HG02885 (cell line): ENCODE measurements around the gene SPATA17.

ENCODE experiments used
- ATAC-seq: cut with Tn5 transposase; IDR thresholded peaks from one replicate; pipeline ENCODE4 v1.9.1; 2021; ENCODE audit warnings: mild to moderate bottlenecking; ENCODE audit not compliant: unreplicated experiment, poor library complexity

SPATA17 gene

DNA sequence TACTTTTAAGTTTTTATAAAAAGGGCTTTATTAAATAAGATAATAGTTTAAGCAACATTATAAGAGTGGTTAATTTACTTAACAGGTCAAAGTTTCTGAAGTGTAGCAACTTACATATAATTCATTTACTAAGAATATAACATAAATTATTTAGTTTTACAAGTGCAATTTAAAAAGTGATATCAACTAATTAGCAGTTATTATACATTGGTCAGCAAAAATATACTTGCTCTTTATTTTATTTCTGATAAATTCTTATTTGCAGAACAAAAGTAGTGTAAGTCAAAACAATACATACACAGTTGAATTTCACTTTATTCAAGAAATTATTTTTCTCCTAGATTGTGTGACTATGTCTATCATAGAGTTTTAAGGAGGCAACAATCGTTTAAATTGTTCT, 215.6 kb downstream of the SPATA17 start:
- no peak for ATAC-seq

DNA sequence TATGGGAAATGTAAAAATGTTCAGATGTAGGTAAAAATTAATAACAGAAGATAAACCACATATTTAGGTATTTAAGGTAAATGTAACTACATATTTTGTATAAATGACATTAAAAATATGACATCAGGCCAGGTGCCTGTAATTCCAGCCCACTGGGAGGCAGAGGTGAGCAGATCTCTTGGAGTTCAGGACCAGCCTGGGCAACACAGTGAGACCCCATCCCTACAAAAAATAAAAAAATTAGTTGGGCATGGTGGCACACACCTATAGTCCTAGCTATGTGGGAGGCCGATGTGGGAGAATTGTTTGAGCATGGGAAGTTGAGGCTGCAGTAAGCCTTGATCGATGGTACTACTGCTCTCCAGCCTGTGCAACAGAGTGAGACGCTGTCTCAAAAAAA, 216.5 kb downstream of the SPATA17 start:
- ATAC-seq, result no peak

DNA sequence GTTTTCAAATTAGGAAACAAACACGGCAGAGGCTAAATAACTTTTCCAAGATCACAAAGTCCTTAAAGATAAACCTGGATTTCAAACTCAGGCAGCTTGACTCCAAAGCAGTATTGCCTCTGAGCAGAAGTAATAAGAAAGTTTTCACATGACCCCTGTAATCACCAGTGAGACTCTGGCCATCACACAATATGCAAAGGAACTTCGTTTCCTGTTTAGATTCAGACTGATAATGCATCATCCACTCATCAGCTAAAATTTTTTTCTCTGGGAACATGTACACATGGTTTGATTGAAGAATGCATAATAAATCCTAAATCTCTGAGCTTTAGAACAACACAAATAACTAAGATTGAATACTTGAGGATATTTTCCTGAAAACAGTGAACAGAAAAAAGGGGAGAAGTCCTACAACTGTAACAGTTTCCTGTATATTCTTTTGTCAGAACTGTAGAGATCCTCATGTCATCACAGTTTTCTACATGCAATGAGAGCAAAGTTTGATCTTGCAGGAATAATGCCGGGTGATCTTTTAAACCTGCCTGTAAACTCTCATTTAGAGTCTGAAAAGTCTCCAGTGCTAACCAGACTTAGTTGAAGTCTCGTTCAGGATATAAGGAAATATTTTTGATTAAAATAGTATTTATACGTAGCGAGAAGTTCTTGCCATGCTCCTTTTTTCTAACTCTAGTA, 225.3 kb downstream of the SPATA17 start:
- no peak for ATAC-seq

DNA sequence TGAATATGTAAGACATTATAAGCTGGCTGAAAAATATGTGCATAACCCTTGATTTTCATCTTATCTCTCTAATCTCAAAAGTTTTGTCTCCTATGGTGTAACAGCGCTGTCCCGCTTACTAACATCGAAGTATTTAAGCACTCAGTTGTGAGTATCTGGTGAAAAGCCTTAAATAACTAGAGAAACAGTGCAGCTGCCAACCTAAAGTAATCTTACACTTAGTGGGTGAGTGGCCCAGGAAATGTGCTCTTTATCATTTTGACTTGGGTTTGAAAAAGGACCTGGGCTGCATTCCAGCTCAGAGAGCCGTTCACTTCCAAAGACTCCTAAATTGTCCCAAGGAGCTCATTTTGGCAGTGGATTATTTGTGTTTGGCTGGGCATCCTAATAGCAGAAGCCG, 225.9 kb downstream of the SPATA17 start:
- ATAC-seq, result no peak

DNA sequence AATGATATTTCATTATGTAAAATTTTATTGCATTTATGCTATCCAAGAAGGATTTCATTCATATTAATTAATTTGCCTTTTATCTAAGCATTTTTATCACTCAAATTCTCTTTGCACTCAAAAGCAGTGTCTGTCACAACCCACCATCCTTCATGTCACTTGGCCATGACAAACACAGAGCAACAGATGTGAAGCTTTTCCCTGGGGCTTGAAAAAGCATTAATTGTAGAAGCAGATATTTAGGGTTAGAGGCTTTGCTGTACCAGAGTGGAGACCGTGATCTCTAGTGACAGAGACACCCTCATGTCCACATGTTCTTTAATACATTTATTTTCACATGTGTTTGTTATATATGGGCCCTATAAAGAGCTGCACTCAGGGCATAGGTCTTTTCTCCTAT, 230.5 kb downstream of the SPATA17 start:
- ATAC-seq, result no peak

DNA sequence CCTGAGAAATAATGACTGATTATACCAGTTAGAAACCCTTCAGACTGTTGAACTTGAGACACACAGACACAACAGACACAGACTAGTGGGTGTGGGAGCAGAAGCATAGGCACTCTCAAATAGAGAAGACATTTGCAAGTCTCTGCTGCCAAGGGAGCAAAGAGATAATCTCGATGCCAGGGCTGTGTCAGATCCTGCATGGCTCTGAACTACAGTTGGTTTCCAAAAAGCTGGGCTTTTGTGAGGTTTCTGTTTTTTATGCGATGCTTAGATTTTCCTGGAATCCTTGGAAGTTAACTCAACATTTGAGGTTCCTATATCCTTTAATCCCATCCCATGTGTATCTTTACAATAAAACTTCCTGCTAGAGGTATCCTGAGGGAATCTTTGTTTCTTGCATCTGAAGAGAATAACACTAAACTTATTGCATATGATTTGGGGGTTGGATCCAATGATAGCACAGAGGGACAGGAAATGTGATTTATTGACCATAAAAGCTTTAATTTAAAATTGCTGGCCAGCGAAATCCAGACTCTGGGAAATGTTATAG, 236.4 kb downstream of the SPATA17 start:
- ATAC-seq, result no peak

DNA sequence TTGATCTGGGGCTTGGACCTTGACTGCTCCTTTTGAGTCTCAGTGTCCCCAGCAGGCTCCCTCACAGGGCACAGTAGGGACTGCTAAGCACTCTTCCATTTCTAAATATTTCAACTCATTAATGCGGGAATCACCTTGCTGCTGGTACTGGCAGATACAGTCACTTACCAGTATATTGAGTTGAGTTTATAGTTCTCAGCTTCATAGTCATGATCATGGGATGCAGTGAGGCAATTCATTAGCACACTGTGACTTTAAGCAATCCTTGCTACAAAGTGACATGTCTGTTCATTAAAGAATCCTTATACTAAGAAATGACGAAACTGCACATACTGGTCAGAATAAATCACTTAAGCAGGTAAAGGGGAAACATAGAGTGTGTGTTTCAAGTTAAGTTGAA, 240.8 kb downstream of the SPATA17 start:
- no peak for ATAC-seq

DNA sequence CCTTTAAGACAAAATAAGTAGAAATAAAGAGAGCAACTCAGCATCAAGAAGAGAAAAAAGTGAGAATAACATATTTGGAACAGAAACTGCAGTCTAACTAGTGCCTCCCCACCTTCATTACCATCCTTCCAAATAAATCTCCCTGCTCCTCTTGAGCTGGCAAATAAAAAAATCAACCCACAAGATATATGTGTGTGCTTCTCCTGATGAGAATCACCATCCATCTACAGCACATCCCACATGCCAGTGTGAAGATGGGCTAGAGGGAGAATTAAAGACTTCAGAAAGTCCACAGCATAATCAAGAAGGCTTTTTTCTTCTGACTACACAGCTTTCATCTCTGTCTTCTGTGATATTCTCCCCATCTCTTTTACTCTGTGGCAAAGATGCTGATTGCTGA, 244.1 kb downstream of the SPATA17 start:
- ATAC-seq, result no peak

DNA sequence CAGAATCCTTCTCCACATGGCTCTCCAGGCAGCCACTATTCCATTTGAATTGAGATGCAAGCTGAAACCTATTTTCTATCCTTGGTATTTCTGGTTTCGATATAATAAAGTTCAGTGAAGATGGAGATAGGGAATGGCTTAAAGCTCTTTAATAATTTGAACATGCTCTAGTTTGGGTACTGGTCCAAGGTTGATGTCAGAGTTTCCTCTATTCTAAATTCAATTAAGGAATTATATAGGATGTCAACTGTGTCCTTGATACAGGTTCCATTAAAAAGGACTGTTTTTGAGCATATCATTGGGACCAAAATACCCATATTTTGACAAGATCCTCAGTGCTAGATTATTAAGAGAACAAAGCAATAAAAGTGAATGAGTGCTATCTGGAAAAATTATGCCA, 245.3 kb downstream of the SPATA17 start:
- no peak for ATAC-seq

DNA sequence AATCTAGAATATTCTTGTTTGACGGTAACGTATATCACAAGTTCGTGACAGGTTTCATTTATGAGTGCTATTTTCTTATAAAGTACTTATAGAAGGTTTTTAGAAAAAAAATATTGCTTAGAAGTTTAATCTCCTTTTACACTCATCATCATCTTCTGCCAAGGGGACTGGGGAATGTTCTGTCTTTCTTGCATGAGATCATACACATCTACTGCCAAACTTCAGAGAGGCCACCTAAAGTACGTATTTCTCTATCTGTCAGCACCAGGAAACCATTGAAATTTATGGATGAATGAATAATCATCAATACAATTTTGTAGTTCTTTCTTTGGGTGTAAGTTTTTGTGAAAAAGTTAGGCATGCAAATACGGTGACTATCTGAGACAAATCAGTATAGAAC, 245.8 kb downstream of the SPATA17 start:
- no peak for ATAC-seq

DNA sequence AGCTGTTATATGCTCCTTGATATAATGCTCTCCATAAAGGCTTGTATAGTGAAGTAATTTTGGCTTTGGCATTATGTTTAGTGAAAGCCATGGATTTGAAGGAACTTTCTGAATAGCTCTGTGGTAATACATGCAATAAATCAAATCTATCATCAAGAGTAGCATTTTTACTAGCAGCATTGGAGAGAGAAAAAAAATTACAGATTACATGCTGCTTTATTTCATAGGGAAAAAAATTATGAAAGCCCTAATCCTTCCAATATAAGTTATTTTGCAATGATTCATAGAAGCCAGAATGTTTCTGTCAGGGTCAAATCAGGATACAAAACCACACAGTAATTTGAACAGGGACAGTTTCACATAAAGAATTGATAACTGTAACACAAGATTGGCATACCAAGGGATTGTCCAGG, 250.0 kb downstream of the SPATA17 start:
- no peak for ATAC-seq

DNA sequence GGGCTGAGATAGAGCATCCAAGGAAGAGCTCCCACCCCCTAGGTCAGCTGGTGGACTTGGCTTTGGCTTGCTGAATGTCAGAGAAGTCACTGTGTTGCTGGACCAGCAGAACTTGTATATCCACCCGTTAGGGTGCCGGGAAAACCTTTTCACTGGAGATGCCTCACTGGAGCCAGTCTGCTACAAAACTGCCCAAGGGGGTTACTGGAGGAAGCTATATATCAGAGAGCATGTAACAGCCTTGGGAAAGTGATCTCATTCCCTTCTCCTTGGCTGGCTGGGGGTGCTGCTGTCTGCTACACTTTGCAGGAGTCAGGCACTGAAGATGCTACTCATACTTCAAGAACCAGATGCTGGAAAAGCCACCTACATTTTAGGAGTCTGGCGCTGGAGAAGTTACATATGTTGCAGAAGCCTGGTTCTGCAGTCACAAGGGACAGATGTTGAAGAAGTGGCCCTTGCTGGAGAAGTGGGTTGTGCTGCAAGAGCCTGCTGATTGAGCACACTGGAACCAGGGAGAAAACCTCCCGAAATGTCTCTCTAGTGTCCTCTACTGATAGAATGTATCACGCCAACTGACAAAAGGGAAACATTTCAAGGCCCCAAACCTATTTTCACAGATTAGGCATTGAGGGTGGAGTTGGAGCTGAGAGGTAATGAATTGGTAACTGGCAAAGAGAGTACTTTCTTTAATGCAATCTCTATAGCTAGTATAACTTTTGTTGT, 250.6 kb downstream of the SPATA17 start:
- ATAC-seq, result no peak

DNA sequence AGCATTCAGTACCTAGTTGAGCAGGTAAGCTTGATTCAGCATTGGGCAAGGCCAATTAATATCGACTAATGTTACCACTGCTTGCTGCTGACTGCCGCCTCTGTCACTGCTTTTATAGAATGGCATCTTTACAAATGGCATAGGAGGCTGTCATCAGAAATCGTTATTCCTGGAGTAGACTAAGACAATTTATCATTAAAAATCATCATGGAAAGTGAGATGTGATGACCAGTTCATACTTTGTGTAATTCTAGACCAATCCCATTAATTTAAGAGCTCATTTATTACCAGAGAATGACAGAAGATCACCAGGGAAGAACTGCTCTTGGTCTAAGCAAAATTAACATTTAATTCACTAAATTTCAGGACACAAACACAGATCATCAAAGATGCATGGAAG, 254.0 kb downstream of the SPATA17 start:
- ATAC-seq, result no peak

DNA sequence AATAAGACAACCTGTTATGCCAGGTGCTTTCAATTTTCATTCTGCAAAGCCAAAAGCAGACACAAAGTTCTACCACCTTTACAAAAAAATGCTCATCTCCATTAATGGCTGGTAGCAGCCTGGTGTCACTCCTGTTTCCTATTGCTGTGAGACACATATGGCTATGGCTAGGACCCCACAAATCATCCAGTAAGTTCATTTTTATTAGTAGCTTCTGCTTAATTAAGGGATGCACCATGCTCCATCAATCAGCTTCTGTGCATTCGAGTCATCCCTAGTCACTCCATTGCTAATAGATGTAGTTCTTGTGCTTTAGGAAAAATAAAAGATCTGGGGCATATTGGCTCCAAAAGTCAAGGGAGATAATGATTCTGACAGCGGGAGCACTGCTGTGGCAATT, 257.2 kb downstream of the SPATA17 start:
- no peak for ATAC-seq

DNA sequence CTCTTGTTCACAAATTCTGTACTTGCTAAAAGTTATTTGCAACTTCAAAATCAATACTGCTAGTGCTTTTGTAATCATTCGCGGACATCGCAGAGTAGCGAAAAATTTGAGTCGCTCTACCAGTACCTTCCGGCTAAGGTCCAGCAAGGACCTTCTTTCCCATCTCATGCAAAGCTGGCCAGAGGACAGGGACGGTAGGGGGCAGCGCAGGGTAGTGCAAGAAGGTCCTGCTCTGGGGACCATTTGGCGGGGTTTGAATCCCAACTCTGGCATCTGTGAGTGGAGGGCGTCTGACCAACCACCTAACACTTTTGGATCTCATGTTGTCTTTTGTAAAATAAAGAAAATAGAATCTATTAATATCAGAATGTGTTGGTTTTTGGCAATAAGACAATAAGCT, 258.3 kb downstream of the SPATA17 start:
- ATAC-seq, result no peak

DNA sequence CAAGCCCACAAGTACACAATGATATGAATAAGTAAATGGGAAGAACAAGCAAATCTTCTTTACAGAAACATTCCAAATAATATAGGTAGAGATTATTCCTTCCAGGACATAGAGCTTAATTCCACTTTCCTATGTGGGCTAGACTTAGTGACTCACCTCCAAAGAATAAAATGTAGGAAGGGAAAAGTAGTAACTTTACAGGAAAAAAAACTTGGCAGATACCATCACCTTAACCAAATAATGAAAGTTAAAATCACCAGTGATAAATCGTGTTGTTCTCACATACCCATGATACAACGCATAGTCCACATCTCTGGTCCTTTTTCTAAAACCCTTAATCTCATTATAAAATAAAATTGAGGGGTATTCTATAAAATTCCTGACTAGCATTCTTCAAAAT, 260.8 kb downstream of the SPATA17 start:
- no peak for ATAC-seq

DNA sequence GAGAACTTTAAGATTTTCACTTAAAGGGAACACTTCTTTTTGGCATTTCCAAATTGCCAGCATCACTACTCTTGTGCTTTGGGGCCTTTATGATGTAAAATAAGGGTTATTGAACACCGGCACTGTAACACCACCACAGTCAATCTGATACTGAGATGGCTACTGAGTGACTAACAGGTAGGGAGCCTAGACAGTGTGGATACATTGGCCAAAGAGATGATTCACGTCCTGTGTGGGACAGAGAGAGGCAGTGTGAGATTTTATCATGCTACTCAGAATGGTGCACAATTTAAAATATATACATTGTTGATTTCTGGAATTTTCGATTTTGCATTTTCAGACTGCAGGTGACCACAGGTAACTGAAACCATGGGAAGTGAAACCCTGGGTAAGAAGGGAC, 261.6 kb downstream of the SPATA17 start:
- ATAC-seq, result no peak

DNA sequence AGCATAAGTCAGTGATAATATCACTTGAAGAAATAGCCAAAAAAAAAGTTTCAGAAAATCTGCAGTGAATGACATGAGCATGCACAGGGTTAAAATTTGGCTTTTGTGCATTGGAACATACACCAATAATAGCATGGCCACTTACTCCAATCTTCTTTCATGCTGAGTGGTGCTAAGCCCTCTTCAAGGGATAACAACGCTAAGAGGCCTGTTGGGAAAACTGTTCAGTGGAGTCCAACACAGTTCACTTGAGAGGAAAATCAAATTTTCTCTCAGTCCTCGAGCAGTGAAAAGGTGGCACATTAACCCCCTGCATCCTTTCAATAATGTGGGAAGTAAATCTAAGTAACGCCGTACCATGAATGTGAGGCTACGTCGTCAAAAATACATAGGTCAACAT, 264.7 kb downstream of the SPATA17 start:
- no peak for ATAC-seq

DNA sequence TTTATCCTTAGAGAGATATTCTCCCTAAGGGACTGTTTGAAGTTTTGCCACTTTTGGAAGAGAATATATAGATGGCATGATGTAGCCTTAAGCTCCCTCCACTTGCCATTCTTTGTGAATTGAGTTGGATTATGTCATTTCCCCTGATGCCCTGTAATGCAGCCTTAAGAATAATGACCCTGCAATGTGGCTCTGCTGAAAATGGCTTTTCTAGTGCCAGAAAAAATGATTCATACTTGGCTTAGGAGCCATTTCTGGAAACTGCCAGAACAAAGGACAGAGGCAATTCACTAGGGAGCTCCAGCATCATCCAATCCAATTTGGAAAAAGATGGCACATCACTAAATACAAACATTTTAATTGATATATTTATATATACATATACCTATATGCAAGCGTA, 265.3 kb downstream of the SPATA17 start:
- ATAC-seq, result no peak

DNA sequence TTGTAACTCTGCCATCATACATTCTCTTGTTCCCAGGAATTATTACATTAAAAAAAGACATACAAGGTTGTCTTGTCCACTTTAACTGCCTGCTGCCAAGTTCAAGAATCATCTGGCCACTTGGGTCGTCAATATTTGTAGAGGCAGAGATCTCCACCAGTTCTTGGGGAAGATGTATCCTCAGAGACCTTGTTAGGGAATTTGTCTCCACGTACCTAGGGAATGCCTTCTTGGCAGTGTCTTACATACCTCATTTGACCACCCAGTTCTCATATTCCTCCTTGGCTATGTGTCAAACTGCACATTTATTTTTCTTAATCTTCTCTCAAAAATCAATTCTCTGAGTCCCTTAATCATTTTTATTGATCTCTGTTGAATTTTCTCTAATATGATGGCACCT, 266.0 kb downstream of the SPATA17 start:
- ATAC-seq, result no peak

DNA sequence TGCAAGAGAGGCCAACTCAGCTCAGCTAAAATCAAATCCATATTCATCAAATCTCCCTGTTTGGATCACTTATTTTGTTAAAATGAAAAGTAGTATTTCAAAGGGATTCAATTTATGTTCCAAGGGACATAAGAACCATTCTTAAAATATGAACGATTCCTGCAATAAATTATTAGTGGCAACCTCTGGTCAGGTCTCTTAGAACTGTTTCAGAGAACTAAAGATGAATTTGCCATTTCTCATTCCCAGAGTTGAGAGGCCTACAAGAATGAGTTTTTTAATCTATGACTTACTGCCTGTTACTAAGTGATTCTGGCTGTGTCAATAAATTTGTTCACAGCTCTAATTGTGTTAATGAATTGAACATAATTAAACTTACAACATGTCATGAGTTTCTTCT, 268.5 kb downstream of the SPATA17 start:
- ATAC-seq, result no peak

DNA sequence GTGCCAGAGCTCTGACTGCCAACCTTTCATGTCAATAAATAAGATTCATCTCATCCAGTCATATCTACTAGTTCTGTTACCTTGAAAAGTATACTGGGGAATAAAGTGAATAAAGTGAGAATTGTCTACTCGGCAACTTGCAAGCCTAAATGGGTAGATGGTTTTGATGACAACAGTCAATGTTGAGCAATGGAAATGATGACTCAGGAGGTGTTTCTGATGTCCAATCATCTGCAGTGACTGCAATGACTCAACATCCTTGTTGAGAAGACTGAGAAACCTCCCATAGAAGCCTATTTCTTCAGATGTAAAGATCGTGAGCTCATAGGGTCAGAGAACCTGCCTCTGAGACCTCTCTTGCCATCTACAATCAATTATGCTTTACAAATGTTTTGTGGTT, 276.4 kb downstream of the SPATA17 start:
- no peak for ATAC-seq
